Peyer's patch (tissue), 4 donors: ENCODE results near the gene CORO1C. TPM values are rescaled to one million over a fixed set of nuclear protein-coding genes. Genes with fewer than 3 reads are reported as not detected.

Experiments used
- DNase-seq, 3 donors: peaks; one replicate each; pipeline ENCODE4 v3.0.0-alpha.2; 2017 to 2019
- H3K27ac ChIP-seq, 4 donors: fragments of 200-600 bp; sonication (generic); one replicate each; pipeline ENCODE4 v1.5.1; 2016 to 2019
- H3K27me3 ChIP-seq, 2 donors: fragments of 200-600 bp; sonication (generic); one replicate each; pipeline ENCODE4 v1.5.1; 2019
- H3K36me3 ChIP-seq, 3 donors: fragments of 200-600 bp; sonication (generic); one replicate each; pipeline ENCODE4 v1.5.1; 2016 to 2019
- H3K4me1 ChIP-seq, 4 donors: fragments of 200-600 bp; sonication (generic); one replicate each; pipeline ENCODE4 v1.5.1; 2016 to 2019
- H3K4me3 ChIP-seq, 4 donors: fragments of 200-600 bp; sonication (generic); 1 replicate in 3 of 4; 2 replicates in 1 of 4; pipeline ENCODE4 v1.5.1; 2016 to 2019; ENCODE audit warnings: mild to moderate bottlenecking in 1 of 4
- H3K9me3 ChIP-seq, 4 donors: fragments of 200-600 bp; sonication (generic); one replicate each; pipeline ENCODE4 v1.5.1; 2016 to 2019; ENCODE audit warnings: mild to moderate bottlenecking in 1 of 4
- CTCF ChIP-seq, 6 experiments: fragments of 450-650 bp in 4 of 6; fragments of 200-600 bp in 2 of 6; sonication (generic) in 1 of 6; IDR thresholded peaks; one replicate each; pipeline ENCODE4 v1.5.1; 2017 to 2019; ENCODE audit warnings: antibody characterized with exemption in 6 of 6, mild to moderate bottlenecking in 3 of 6, moderate library complexity in 1 of 6
- POLR2A ChIP-seq, 2 donors: fragments of 450-650 bp; IDR thresholded peaks; one replicate each; pipeline ENCODE4 v1.5.1; 2017; ENCODE audit warnings: antibody characterized with exemption in 2 of 2, mild to moderate bottlenecking in 2 of 2, moderate library complexity in 2 of 2
- total RNA-seq, 4 donors: library from RNA; depleted of rRNA; stranded (reverse); fragments of >200 nt; gene quantifications; one replicate each; pipeline ENCODE4 v1.1.0, GENCODE V29; 2016

CORO1C gene
- total RNA-seq, 4 donors from 2014 or later: 76.3 to 144 (median 87.4) TPM

GRCh38 chr12:108727161-108727560 is 4.2 kb downstream of the CORO1C start:
- Histone ChIP-seq H3K27ac (no peak overlapping the region), H3K9me3 (no peaks in the 10 kb centered on the region), H3K4me1 (peaks cover 0 to 63% (median 2%) of the 10 kb centered on the region in 4 donors), H3K4me3 (no peak overlapping the region), H3K36me3 (no peaks in the 10 kb centered on the region), H3K27me3 (no peaks in the 10 kb centered on the region)
- TF ChIP-seq POLR2A (IDR thresholded peaks at IDR 0.05) (no peak), CTCF (IDR thresholded peaks at IDR 0.05) (no peak)
- no peak for DNase-seq

GRCh38 chr12:108724890-108725151 is 6.5 kb downstream of the CORO1C start:
- TF ChIP-seq POLR2A (IDR thresholded peaks at IDR 0.05) (no peak), CTCF (IDR thresholded peaks at IDR 0.05) (no peak)
- no peak overlapping the region for H3K4me3 ChIP-seq
- H3K9me3 ChIP-seq: no peaks in the 10 kb centered on the region
- no peaks in the 10 kb centered on the region for H3K36me3 ChIP-seq
- peak overlapping the region in 1 of 4 donors; percentile 57 for H3K27ac ChIP-seq
- peaks cover 0 to 61% (median 2%) of the 10 kb centered on the region in 4 donors for H3K4me1 ChIP-seq
- no peaks in the 10 kb centered on the region for H3K27me3 ChIP-seq
- no peak for DNase-seq

- Histone ChIP-seq H3K4me3 (no peak overlapping the region), H3K27me3 (no peaks in the 10 kb centered on the region), H3K36me3 (no peaks in the 10 kb centered on the region), H3K4me1 (peaks cover 0 to 55% (median 0%) of the 10 kb centered on the region in 4 donors), H3K9me3 (no peaks in the 10 kb centered on the region), H3K27ac (peak overlapping the region in 2 of 4 donors; percentile 20 to 57)
- TF ChIP-seq POLR2A (IDR thresholded peaks at IDR 0.05) (no peak), CTCF (IDR thresholded peaks at IDR 0.05) (no peak)
- no peak for DNase-seq
Observed at GRCh38 chr12:108724054-108724889, 7.0 kb downstream of the CORO1C start.

GRCh38 chr12:108722992-108723766 is 8.1 kb downstream of the CORO1C start:
- TF ChIP-seq POLR2A (IDR thresholded peaks at IDR 0.05) (no peak), CTCF (IDR thresholded peaks at IDR 0.05) (no peak)

GRCh38 chr12:108722463-108722862 is 8.9 kb downstream of the CORO1C start:
- H3K4me1 ChIP-seq: peaks cover 0 to 39% (median 0%) of the 10 kb centered on the region in 4 donors
- TF ChIP-seq CTCF (IDR thresholded peaks at IDR 0.05) (no peak), POLR2A (IDR thresholded peaks at IDR 0.05) (no peak)
- DNase-seq: no peak
- peak overlapping the region in 3 of 4 donors; percentile 2 to 57 (median 46) for H3K27ac ChIP-seq
- H3K36me3 ChIP-seq: peaks cover 0 to under 1% (median 0%) of the 10 kb centered on the region in 3 donors
- H3K4me3 ChIP-seq: no peak overlapping the region
- no peaks in the 10 kb centered on the region for H3K9me3 ChIP-seq
- no peaks in the 10 kb centered on the region for H3K27me3 ChIP-seq

More at GRCh38 chr12:108722992-108723766, 8.1 kb downstream of the CORO1C start:
- Histone ChIP-seq H3K9me3 (no peaks in the 10 kb centered on the region), H3K4me3 (no peak overlapping the region), H3K27ac (peak overlapping the region in 3 of 4 donors; percentile 32 to 57 (median 46)), H3K27me3 (no peaks in the 10 kb centered on the region), H3K4me1 (peaks cover 0 to 44% (median 0%) of the 10 kb centered on the region in 4 donors), H3K36me3 (no peaks in the 10 kb centered on the region)
- no peak for DNase-seq
